DMS 273 (cell line): ENCODE data around the gene GRID1.
"Not testable (repeated sequence)": the region's sequence is repeated elsewhere in the genome, so short reads cannot be mapped to it uniquely, and the experiment has no call there.

Source experiments
- DNase-seq: peaks from one replicate; lab custom pipeline; 2025; ENCODE audit not compliant: unreplicated experiment; lab: John Stamatoyannopoulos, UW

GRID1 gene

DNA sequence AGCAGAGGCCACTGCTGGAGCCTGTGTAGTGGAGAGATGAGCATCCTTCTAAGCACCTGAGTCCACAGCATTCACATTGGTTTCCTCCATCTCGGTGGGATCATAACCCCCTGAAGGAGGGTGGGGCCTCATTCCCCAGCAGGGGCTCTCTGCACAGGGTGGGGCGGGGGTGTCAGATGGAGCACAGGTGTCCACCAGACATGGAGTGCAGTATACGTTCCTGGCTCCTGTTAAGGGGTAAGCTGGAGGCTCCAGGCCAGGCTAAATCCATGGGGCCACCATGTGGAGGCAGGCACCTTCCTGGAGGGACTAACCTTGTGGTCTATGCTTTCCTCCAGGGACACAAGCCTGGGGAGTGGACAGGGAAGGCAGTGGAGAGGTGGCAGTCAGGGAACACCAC is 252.6 kb downstream of the GRID1 start:
- DNase-seq: no peak

GRCh38 chr10:86113501-86113900 is 253.1 kb downstream of the GRID1 start:
- DNase-seq: no peak

DNA sequence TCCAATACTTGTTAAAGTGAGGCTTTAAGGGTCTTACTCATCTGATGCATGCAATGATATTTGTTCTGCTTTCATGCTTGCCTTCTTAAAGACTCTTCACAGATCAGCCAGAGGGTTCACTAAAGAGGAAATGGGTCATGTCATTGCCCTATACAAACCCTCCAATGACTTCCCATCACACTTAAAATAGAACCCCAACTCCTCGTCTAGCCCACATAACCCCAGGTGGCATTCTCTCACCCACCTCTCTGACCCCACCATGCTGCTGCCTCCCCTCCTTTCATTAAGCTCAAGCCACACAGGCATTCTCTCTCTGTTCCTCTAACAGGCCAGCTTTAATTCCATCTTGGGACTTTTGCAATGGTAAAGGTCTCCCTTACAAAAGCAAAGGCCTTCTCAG is 253.6 kb downstream of the GRID1 start:
- no peak for DNase-seq

GRCh38 chr10:86111902-86112545 is 254.6 kb downstream of the GRID1 start:
- no peak for DNase-seq

DNA sequence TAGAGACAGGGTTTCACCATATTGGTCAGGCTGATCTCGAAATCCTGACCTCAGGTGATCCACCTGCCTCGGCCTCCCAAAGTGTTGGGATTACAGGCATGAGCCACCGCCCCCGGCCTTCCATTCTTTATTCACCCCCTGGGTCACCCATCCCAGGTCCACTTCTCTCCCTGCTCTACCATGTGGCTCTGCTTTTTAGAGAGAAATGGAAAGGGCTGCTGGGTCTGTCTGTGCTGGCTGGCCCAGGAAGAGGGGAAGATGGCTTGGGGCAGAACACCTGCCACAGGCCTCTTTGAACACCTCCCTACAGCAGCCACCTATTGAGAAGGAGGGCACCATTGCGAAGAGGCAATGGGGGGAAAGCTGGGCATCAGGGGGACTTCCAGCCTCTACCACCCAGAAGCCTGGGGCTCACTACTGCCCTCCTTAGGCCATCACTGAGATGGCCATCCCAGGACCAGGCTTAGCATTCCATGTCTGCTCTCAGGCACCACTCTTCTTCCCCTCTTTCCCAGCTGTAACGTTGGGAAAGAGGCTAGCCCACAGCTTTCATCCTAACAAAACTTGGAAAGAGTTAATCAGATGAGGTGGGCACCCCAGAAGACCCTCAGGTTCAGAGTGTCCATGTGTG is 256.3 kb downstream of the GRID1 start:
- DNase-seq: no peak

DNA sequence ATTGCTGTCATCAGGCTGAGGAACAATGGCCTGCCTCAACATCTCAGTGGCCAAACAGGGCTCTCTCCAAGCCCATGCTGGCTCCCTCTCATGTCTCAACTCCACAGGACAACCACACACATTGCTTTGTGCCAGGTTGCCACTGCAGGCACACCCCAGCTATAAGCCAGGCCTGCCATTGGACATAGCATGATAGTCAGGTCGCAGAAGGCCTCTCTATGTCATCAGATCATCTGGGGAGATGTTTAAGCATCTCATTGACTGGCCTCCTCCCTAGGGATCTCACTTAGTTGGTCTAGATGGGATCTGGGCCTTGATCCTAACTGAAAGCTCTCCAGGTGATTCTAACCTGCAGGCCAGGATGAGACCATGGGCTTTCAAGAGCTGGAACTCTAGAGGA is 257.2 kb downstream of the GRID1 start:
- DNase-seq: no peak

- DNase-seq: no peak
Observed at GRCh38 chr10:86108696-86109095, 257.9 kb downstream of the GRID1 start.

DNA sequence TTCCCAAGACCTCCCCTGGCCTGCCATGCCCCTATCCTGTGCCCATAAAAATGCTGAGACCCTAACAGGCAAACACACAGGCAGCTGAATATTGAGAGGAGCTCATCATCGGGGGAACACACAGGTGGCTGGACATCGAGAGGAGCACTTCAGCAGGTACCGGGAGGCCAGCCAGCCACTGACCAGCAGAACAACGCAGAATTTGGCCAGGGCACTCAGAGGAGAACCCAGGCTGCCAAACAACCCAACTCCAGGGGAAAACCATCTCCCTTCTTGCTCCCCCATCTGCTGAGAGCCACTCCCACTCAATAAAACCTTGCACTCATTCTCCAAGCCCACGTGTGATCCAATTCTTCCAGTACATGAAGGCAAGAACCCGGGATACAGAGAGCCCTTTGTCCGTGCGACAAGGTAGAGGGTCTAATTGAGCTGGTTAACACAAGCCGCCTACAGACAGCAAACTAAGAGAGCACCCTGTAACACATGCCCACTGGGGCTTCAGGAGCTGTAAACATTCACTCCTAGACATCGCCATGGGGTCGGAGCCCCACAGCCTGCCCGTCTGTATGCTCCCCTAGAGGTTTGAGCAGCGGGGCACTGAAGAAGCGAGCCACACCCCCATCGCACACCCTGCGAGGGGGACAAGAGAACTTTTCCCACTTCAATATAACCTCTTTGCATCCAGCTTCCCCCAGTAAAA is 258.8 kb downstream of the GRID1 start:
- DNase-seq: not testable (repeated sequence)

DNA sequence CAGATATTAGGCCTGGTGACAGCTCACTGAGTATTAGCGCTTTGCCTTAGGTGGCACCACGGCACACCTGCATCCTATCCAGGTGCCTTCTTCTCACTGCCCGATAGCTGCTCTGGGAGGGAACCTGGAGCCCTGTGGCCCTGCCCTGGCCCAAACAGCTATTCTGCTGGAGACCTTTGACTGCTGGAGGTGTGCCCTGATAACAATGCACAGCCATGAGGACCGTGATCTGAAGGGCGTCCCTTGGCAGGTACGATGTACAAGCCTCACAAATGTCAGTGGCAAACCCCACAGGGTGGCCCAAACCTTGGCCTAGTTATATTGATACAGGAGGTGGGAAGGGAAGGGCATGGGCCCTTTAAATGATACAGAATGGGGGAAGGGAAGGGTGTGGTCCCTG is 259.5 kb downstream of the GRID1 start:
- DNase-seq: no peak

DNA sequence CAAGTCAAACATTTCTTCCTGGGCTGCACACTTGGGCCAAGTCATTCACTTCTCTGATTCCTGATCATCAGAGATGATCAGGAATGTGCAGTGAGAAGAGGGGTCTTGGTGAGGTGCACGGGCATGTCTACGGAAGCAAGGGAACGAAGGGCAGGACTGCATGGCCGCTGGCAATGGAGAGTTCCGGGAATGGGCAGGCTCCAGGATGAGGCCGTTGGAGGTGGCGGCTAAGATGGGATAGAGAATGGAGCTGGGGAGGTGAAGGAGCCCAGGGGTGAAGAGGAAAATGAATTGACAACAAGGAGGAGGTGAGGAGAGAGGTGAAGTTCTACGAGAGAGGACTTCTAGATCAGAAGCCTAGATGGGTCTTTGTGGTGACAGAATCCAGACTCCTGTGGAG is 260.0 kb downstream of the GRID1 start:
- DNase-seq: no peak

DNA sequence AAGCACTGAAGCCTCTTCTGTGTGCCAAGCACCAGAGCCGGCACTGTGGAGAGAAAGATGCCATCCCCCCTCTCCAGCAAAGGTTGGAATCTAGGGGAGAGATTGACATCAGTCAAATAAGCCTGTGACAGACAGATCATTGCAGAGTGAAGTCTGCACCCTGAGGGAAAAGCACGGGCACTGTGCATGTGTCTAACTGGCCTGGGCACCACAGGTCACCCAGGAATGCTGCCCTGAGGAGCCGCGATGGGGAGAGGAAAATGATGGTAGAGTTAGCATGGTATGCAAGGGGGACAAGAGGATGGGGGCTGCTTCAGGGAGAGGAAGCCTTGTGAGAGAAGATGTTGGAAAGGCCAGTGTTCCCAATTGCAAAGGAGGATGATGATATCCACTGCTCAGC is 261.0 kb downstream of the GRID1 start:
- no peak for DNase-seq

GRCh38 chr10:86105181-86105580 is 261.4 kb downstream of the GRID1 start:
- no peak for DNase-seq

DNA sequence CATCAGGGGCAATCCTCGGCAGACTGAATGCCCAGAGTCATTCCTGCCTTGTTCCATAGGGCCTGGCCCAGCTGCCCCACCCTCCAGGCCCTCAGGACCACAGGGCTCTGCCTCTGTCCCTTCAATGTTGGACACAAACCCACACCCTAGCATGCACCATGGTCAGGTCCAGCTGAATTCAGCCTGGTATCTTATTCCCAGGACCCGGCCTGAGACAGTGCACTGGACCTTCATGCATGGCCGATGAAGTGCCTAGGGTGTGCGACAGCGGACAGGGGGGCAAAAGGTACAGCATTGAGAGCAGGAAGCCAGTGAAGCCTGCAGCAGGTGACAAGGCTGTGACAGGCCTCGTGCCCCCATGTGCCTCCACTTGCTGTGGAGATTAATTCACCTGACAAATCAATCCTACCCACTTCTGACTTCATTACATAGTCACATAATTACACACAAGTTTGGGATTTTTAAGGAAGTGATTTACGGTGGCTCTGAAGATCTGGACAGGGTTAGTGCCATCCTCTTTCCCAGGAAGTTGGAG is 261.9 kb downstream of the GRID1 start:
- DNase-seq: no peak

- DNase-seq: no peak
Observed at GRCh38 chr10:86104156-86104555, 262.4 kb downstream of the GRID1 start.

DNA sequence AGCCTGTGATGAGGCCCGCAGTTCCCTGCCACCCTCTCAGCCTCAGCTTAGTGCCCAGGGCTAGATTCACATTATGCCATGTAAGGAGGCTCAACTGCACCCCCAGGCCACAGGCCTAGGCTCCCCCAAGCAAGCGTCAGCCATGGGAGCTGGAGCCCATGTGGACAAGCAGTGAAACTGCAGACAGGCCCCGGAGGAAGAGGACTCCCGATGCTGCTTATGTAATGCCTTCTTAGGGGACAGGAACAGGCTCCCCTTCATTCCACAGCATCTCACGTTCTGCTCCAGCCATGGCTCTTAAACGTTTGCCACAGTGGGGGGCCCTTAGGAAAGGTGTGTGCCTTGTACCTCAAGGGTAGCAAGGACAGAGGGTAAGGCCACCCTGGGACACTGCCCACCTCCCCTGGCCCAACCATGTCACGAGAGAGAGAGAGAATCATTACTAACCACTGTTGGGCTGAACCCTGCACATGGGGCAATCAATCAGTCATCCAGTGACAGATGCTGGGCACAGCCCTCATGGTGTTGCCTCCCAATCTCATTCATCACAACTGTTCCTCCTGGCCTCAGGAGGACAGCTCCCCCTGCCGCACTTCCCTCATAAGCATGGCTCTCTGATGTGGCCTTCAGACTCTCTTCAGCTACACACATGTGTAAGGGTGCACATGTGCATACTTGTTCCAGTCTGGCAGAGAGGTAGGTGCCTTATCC is 263.0 kb downstream of the GRID1 start:
- DNase-seq: peak; percentile 61

- DNase-seq: no peak
Observed at GRCh38 chr10:86102451-86102850, 264.1 kb downstream of the GRID1 start.

DNA sequence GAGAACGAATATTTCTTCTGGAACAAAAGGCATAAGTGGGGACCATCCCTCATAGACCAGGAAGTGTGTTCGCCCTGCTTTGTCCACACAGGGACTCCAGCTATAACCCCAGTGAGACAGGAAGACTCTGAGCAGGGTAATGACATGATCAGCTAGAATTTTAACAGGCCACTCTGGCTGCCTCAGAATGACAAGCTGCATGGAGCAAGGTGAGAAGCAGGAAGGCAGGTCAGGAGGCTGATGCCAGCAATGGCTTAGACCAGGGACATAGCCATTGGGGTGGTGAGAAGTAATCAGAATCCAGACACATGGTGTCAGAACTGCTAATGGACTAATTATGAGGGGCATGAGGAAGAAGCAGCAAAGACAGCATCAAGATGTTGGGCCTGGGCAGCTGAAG is 264.6 kb downstream of the GRID1 start:
- DNase-seq: no peak

GRCh38 chr10:86100581-86101061 is 266.0 kb downstream of the GRID1 start:
- DNase-seq: peak; percentile 49

GRCh38 chr10:86099542-86100334 is 266.9 kb downstream of the GRID1 start:
- DNase-seq: no peak

GRCh38 chr10:86098187-86098881 is 268.3 kb downstream of the GRID1 start:
- no peak for DNase-seq
